ENCODE data around the gene INTS6L.

Gene INTS6L

GRCh38 chrX:135629342-135629741, 108.9 kb downstream of the INTS6L start:
- DNase-seq: no peak
